GM12872 (cell line): Measurements from ENCODE around the gene LGALS4.
A peak's percentile ranks its signal among the peaks of the same experiment; 100 is the strongest.

Experiments used
- TF ChIP-seq, protein P1 (sequence below): IDR thresholded peaks from 3 replicates; pipeline ENCODE4 v1.5.1; 2011; ENCODE audit warnings: low read depth, mild to moderate bottlenecking, low read length, moderate library complexity; ENCODE audit not compliant: insufficient read depth

Gene LGALS4

DNA sequence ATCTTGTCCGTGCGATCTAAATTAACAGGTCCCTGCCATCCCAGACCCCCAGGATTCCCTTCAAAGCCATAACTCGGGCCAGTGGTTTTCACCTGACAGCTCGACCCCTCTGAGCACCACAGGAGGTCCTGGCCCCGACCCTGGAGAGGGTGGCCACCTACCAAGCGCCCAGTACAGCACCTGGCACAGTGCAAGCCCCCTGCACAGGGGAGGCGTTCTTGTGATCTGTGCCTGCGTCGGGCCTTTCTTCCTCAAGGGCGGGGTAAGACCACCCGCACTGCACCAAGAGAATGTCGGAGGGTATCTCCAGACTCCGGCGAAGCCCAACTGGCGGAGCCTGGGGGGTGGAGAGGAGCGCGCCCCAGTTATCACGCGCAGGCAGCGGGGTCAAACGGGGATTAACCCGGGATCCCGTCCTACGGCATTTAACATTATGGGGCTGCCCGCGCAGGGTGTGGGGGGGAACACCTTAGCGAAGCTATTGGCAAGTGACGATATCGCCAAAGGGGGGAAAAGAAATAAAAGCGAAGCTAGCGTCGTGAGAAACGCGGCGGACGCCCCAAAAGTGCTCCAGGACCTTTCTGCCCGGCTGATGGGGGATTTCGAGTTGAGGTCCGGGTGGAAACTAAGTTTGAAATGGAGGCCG, 38.4 kb upstream of the LGALS4 start:
- TF ChIP-seq, protein P1, sequence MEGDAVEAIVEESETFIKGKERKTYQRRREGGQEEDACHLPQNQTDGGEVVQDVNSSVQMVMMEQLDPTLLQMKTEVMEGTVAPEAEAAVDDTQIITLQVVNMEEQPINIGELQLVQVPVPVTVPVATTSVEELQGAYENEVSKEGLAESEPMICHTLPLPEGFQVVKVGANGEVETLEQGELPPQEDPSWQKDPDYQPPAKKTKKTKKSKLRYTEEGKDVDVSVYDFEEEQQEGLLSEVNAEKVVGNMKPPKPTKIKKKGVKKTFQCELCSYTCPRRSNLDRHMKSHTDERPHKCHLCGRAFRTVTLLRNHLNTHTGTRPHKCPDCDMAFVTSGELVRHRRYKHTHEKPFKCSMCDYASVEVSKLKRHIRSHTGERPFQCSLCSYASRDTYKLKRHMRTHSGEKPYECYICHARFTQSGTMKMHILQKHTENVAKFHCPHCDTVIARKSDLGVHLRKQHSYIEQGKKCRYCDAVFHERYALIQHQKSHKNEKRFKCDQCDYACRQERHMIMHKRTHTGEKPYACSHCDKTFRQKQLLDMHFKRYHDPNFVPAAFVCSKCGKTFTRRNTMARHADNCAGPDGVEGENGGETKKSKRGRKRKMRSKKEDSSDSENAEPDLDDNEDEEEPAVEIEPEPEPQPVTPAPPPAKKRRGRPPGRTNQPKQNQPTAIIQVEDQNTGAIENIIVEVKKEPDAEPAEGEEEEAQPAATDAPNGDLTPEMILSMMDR = no peak

DNA sequence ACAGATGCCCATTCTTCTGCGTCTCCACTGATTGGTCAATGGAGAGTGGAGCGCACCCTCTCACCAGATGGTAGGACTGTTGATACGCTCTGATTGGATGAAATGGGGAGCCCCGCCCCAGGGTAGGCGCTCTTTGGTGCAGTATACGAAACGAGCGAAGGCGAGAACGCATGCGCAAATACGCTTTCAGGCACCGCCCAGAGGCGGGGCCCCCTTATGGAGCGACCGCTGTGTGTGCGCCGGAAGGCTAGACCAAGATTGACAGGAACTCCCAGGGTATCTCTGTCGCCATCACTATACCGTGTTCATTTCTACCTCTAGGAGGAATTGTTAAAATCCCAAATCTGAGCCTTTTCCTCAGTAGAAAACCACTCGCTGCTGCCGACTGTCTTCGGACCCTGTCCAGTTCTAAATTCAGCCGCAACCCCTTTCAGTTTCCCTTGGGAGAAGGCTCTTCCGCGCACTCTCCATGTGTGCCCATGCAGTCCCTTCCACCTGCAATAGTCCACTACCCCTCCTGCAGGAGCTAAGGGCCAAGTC, 37.8 kb upstream of the LGALS4 start:
- TF ChIP-seq, protein P1 = no peak; the same call in 2 of the 3 replicates

DNA sequence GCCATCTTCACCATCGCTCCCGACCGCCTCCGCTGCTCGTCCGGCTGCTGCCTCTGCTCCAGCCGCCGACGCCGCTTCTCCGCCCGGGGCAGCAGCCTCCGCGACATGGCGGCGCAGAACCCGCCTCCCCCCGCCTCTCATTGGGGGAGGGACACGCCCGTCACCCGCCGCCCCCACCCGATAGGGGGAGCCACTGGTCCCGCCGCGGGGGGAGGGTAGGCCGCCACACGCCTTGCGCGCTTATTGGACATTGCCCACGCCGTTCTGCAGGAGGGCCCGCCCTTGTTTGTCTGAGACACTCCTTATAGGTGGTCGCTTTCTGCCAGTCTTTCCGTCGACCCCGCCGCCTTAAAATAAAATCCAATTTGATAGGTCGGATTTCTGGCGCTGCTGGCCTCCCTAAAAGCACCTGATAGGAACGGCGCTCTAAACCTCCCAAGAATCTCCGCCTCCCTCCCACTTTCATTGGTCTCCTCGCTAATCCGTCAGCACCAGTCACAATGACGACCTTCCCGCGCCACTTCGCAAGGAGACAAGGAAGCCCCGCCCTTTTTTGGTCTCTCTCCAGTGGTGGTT, 37.2 kb upstream of the LGALS4 start, which contains the start of gene HNRNPL:
Gene HNRNPL (minus strand): TSS at position 127 of the 576 bp plus-strand sequence. CDS start 20 bp downstream, at position 107.
- TF ChIP-seq, protein P1 = peak; percentile 27; the same call in 1 of the 3 replicates

DNA sequence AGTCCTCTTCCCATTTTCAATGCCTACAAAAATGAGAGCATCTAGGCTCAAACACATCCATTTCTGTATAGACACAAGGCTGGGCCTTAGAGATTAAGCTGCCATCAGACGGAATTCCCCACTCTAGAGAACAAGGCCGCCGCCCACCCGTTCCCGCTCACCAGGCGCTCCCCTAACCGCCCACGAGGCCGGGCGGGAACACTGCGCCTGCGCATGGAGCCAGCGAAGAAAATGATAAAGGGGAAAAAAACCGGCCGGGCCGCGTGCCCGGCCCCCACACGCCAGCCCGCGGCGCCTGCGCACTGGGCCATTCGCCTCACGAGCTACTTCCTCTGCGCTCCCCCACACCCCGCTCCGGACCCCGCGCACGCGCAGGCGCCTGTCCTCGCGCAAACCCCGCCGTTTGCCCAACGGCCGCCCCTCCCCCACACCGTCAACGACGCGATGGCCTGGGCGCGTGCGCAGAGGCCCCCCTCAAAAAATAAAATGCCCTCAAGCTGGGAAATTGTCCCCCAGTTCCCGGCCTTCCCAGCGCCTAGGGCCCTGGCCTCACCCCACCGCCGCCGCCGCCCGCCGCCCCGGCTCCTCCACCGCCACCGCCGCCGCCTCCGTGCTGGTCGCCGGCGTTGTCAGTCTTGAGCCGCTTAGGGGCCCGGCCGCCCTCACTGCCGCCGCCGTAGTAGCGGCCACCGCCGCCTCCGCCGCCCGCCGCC, 36.6 kb upstream of the LGALS4 start:
- TF ChIP-seq, protein P1 = no peak

DNA sequence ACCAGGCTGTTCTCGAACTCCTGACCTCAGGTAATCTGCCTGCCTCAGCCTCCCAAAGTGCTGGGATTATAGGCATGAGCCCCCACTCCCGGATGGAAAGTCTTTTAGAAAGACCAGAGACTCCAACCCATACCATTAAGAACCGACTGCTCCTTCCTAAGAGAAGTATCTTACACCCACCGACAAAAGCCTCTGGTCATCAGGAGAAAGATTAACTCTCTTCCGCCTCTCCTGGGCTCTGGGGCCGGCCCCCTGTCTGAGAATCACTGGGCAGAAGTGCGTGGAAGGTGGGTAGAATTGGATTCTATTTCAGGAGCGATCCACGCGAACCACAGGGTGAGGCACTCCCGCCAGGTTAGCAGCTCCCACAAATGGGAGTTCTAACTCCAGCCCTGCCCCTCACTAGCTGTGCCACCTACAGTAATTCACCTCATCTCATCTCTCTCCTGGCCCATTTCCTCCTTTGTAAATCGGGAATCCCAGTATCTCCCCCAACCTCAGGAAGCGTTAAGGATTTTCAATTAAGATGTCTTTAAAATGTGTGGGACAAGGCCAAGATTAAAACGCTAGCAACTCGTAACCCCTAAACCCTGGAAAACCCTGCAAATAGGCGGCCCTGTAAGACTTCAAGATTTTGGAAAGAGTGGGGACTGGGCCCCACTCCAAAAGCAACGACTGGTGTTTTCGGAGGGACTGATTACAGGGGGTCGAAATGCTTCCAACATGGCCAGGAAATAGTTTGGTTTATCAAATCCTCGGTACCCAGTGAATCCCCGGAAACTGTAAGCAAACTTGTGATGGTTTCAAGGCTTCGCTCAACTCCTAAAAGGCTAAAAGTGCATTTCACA, 35.8 kb upstream of the LGALS4 start:
- TF ChIP-seq, protein P1 = no peak

DNA sequence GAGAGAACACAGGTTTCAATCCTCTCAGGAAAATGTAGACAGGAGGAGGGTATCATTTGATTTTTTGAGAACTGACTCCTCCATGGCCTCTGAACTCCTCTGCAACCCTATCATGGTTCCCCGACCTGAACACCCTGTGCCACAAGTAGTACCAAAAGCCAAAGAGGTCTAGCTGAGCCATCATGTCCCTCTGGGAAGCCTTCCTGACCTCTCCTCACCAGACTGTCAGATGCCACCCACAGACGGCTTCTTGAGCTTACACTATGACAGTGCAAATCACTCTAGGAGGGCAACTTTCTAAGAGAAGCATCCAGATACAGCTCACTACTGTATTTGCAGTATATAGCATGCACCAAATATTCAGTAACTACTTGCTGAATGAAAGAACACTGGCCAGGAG, 33.4 kb upstream of the LGALS4 start:
- TF ChIP-seq, protein P1 = no peak
